ENCODE measurements around the gene SDHB. TPM values are rescaled to one million over a fixed set of nuclear protein-coding genes. Genes with fewer than 3 reads are reported as not detected.

Gene SDHB
- total RNA-seq, 1 experiment from 2014 or later = 212 TPM

- H3K4me1 ChIP-seq (ENCODE audit: control insufficient read depth, insufficient read depth, low read length) = no peaks in the 10 kb centered on the region; the same call in 1 of the 2 replicates
- no peaks in the 10 kb centered on the region for H3K36me3 ChIP-seq (ENCODE audit: control insufficient read depth, insufficient read depth, low read length)
- intact Hi-C loops (cut with micrococcal nuclease; ENCODE audit: unreplicated experiment) = no loop called here
- in situ Hi-C loops (cut with HindIII; ENCODE audit: low pct_unique_long_range_greater_than_20kb, low sequenced_read_pairs) = no loop called here
- no TSS peak for BruUV-seq (replicated peaks)
- no peaks in the 10 kb centered on the region for H3K9me3 ChIP-seq (ENCODE audit: control insufficient read depth, insufficient read depth, low read depth, low read length)
- CTCF ChIA-PET = interaction anchor here (0.6 kb wide), 3 partner anchors 35 to 1733 kb away, joined by 3 to 9 read pairs (median 5); no protein-coding TSS in a partner anchor
- DNase-seq (ENCODE audit: low read depth, low spot score) (no peak), ATAC-seq (peak; percentile 7; the same call in 1 of the 2 replicates)
- no peaks in the 10 kb centered on the region for H3K27me3 ChIP-seq (ENCODE audit: control insufficient read depth, insufficient read depth, low read length)
- TF ChIP-seq POLR2AphosphoS5 (IDR thresholded peaks at IDR 0.05; ENCODE audit: low read depth, low read length) (no peak), SIN3A (IDR thresholded peaks at IDR 0.05; ENCODE audit: borderline replicate concordance, insufficient read depth, low read depth, low read length) (no peak), CTCF (IDR thresholded peaks at IDR 0.05) (no peak), TCF7L2 (IDR thresholded peaks at IDR 0.05; ENCODE audit: low read depth, low read length) (no peak), REST (IDR thresholded peaks at IDR 0.05; ENCODE audit: insufficient read depth in 1 of 2, low read depth in 2 of 2, low read length in 1 of 2) (no peak)
- no peak overlapping the region for H3K4me3 ChIP-seq (ENCODE audit: low read depth in 2 of 2, low read length in 2 of 2)
- no peak overlapping the region for H3K27ac ChIP-seq (ENCODE audit: low read length)
- POLR2A ChIA-PET = no interaction called here
Observed at GRCh38 chr1:16986560-16986959, 67.3 kb downstream of the SDHB start.

GRCh38 chr1:16986113-16986512 is 67.7 kb downstream of the SDHB start:
- TSS peak; percentile 83 for BruUV-seq (replicated peaks)
- ChIA-PET CTCF (interaction anchor here (0.6 kb wide), 2 partner anchors 10 to 35 kb away, joined by 3 to 5 read pairs; no protein-coding TSS in a partner anchor), POLR2A (interaction anchor here (0.6 kb wide), 2 partner anchors 25 to 111 kb away, joined by 4 to 6 read pairs; no protein-coding TSS in a partner anchor)
- Histone ChIP-seq H3K4me1 (ENCODE audit: control insufficient read depth, insufficient read depth, low read length) (peaks cover 2% of the 10 kb centered on the region; the same call in 1 of the 2 replicates), H3K4me3 (ENCODE audit: low read depth in 2 of 2, low read length in 2 of 2) (no peak overlapping the region), H3K27ac (ENCODE audit: low read length) (no peak overlapping the region), H3K9me3 (ENCODE audit: control insufficient read depth, insufficient read depth, low read depth, low read length) (no peaks in the 10 kb centered on the region), H3K27me3 (ENCODE audit: control insufficient read depth, insufficient read depth, low read length) (no peaks in the 10 kb centered on the region), H3K36me3 (ENCODE audit: control insufficient read depth, insufficient read depth, low read length) (no peaks in the 10 kb centered on the region)
- DNase-seq (ENCODE audit: low read depth, low spot score) (no peak), ATAC-seq (no peak)
- intact Hi-C loops (cut with micrococcal nuclease; ENCODE audit: unreplicated experiment) = no loop called here
- no peak for TF ChIP-seq SIN3A (IDR thresholded peaks at IDR 0.05; ENCODE audit: borderline replicate concordance, insufficient read depth, low read depth, low read length)
- in situ Hi-C loops (cut with HindIII; ENCODE audit: low pct_unique_long_range_greater_than_20kb, low sequenced_read_pairs) = no loop called here

GRCh38 chr1:16984717-16985116 is 69.1 kb downstream of the SDHB start:
- no TSS peak for BruUV-seq (replicated peaks)
- no peak for TF ChIP-seq TCF7L2 (IDR thresholded peaks at IDR 0.05; ENCODE audit: low read depth, low read length)
- no peak for TF ChIP-seq CTCF (IDR thresholded peaks at IDR 0.05)
- no peak for TF ChIP-seq POLR2AphosphoS5 (IDR thresholded peaks at IDR 0.05; ENCODE audit: low read depth, low read length)
- TF ChIP-seq REST (IDR thresholded peaks at IDR 0.05; ENCODE audit: insufficient read depth in 1 of 2, low read depth in 2 of 2, low read length in 1 of 2) = no peak
- TF ChIP-seq SIN3A (IDR thresholded peaks at IDR 0.05; ENCODE audit: borderline replicate concordance, insufficient read depth, low read depth, low read length) = no peak
- peaks cover 3% of the 10 kb centered on the region; the same call in 1 of the 2 replicates for H3K36me3 ChIP-seq (ENCODE audit: control insufficient read depth, insufficient read depth, low read length)
- no peak overlapping the region for H3K4me3 ChIP-seq (ENCODE audit: low read depth in 2 of 2, low read length in 2 of 2)
- in situ Hi-C loops (cut with HindIII; ENCODE audit: low pct_unique_long_range_greater_than_20kb, low sequenced_read_pairs) = no loop called here
- peak; percentile 13; the same call in 1 of the 2 replicates for ATAC-seq
- intact Hi-C loops (cut with micrococcal nuclease; ENCODE audit: unreplicated experiment) = no loop called here
- ChIA-PET POLR2A (no interaction called here), CTCF (no interaction called here)
- H3K4me1 ChIP-seq (ENCODE audit: control insufficient read depth, insufficient read depth, low read length) = peaks cover 4% of the 10 kb centered on the region; the same call in 1 of the 2 replicates
- H3K9me3 ChIP-seq (ENCODE audit: control insufficient read depth, insufficient read depth, low read depth, low read length) = no peaks in the 10 kb centered on the region
- H3K27ac ChIP-seq (ENCODE audit: low read length) = no peak overlapping the region
- no peaks in the 10 kb centered on the region for H3K27me3 ChIP-seq (ENCODE audit: control insufficient read depth, insufficient read depth, low read length)
- no peak for DNase-seq (ENCODE audit: low read depth, low spot score)
